Neural progenitor cell (in vitro differentiated cells): ENCODE measurements around the gene HSPB1. TPM values are rescaled to one million over a fixed set of nuclear protein-coding genes. Genes with fewer than 3 reads are reported as not detected.

ENCODE experiments used
- DNase-seq: peaks from one replicate; pipeline ENCODE4 v3.0.0-alpha.2; 2016; ENCODE audit warnings: low spot score
- H2AFZ ChIP-seq: fragments of 200-600 bp; sonication (generic); replicated peaks from 2 replicates; pipeline ENCODE4 v1.6.1; 2016; ENCODE audit warnings: antibody characterized with exemption
- H3F3A ChIP-seq: fragments of 200-600 bp; sonication (generic); 2 replicates; pipeline ENCODE4 v1.6.1; 2016; ENCODE audit warnings: antibody characterized with exemption, low read depth
- H3K27ac ChIP-seq: fragments of 200-600 bp; sonication (generic); 2 replicates; pipeline ENCODE4 v1.5.1; 2016; ENCODE audit warnings: mild to moderate bottlenecking
- H3K27me3 ChIP-seq: fragments of 200-600 bp; sonication (generic); 2 replicates; pipeline ENCODE4 v1.6.1; 2016; ENCODE audit warnings: mild to moderate bottlenecking, moderate library complexity
- H3K36me3 ChIP-seq: fragments of 200-600 bp; sonication (generic); 2 replicates; pipeline ENCODE4 v1.5.1; 2016
- H3K4me1 ChIP-seq: fragments of 200-600 bp; sonication (generic); 2 replicates; pipeline ENCODE4 v1.6.1; 2016; ENCODE audit warnings: mixed run types
- H3K4me2 ChIP-seq: fragments of 200-600 bp; sonication (generic); 2 replicates; pipeline ENCODE4 v1.6.1; 2016
- H3K4me3 ChIP-seq: fragments of 200-600 bp; sonication (generic); 2 replicates; pipeline ENCODE4 v1.5.1; 2016
- H3K79me2 ChIP-seq: fragments of 200-600 bp; sonication (generic); 2 replicates; pipeline ENCODE4 v1.6.1; 2016; ENCODE audit warnings: low read depth
- H3K9ac ChIP-seq: fragments of 200-600 bp; sonication (generic); 2 replicates; pipeline ENCODE4 v1.6.1; 2016
- H3K9me3 ChIP-seq: fragments of 200-600 bp; sonication (generic); 2 replicates; pipeline ENCODE4 v1.5.1; 2016; ENCODE audit warnings: low read depth
- H4K20me1 ChIP-seq: fragments of 200-600 bp; sonication (generic); 2 replicates; pipeline ENCODE4 v1.6.1; 2016; ENCODE audit warnings: low read depth
- H3K27ac Mint-ChIP-seq: 3 replicates; pipeline ENCODE4 v1.8.0; 2021; ENCODE audit warnings: mixed read lengths
- H3K27me3 Mint-ChIP-seq: 2 replicates; pipeline ENCODE4 v1.8.0; 2022; ENCODE audit warnings: low read depth, mild to moderate bottlenecking, inconsistent platforms, moderate library complexity, mixed read lengths; ENCODE audit not compliant: insufficient read depth
- H3K36me3 Mint-ChIP-seq: 3 replicates; pipeline ENCODE4 v1.8.0; 2021; ENCODE audit warnings: mixed read lengths
- H3K4me1 Mint-ChIP-seq: 3 replicates; pipeline ENCODE4 v1.8.0; 2021; ENCODE audit warnings: mixed read lengths
- H3K4me3 Mint-ChIP-seq: 3 replicates; pipeline ENCODE4 v1.8.0; 2021; ENCODE audit warnings: mild to moderate bottlenecking, moderate library complexity, mixed read lengths
- H3K9me3 Mint-ChIP-seq: 3 replicates; pipeline ENCODE4 v1.8.0; 2020; ENCODE audit warnings: mixed read lengths
- EZH2 ChIP-seq: fragments of 200-600 bp; sonication (generic); IDR thresholded peaks from 2 replicates; pipeline ENCODE4 v1.6.1; 2017; ENCODE audit warnings: antibody characterized with exemption, mild to moderate bottlenecking, moderate library complexity
- EZH2phosphoT487 ChIP-seq: fragments of 200-600 bp; sonication (generic); IDR thresholded peaks from 2 replicates; pipeline ENCODE4 v1.6.1; 2017; ENCODE audit warnings: antibody characterized with exemption
- total RNA-seq: library from RNA; depleted of rRNA; stranded (reverse); fragments of >200 nt; gene quantifications from 2 replicates; pipeline ENCODE4 v1.2.3, GENCODE V29; 2015; ENCODE audit warnings: low replicate concordance
- TF ChIP-seq, protein P1 (sequence below): fragments of 200-600 bp; sonication (generic); IDR thresholded peaks from 2 replicates; pipeline ENCODE4 v1.5.1; 2017; ENCODE audit warnings: antibody characterized with exemption, mild to moderate bottlenecking

The HSPB1 gene
- total RNA-seq, 1 donor from 2014 or later, result 9.7 TPM

DNA sequence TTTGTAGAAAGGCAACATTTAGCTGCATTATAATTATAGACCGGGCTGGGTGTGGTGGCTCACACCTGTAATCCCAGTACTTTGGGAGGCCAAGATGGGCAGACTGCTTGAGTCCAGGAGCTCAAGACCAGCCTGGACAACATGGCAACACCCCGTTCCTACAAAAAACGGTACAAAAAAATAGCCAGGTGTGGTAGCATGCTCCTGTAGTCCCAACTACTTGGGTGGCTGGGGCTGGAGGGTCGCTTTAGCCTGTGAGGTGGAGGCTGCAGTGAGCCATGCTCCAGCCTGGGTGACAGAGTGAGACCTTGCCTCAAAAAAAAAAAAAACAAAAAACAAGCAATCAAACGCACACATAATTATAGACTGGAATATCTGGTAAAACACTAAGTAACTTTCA, 51.3 kb downstream of the HSPB1 start:
- Histone ChIP-seq H3K36me3 (peaks cover 37% of the 10 kb centered on the region), H3K27me3 (no peaks in the 10 kb centered on the region), H3K4me2 (no peak overlapping the region), H2AFZ (no peak overlapping the region), H3K9me3 (no peaks in the 10 kb centered on the region), H3F3A (peaks cover 21% of the 10 kb centered on the region), H3K27ac (no peak overlapping the region), H3K9ac (no peak overlapping the region), H3K79me2 (peaks cover 100% of the 10 kb centered on the region), H3K4me3 (no peak overlapping the region), H4K20me1 (peaks cover 91% of the 10 kb centered on the region), H3K4me1 (peaks cover 26% of the 10 kb centered on the region)
- Mint-ChIP-seq H3K4me1 (peaks cover 14% of the 10 kb centered on the region), H3K9me3 (peaks cover 39% of the 10 kb centered on the region), H3K27ac (no peak overlapping the region), H3K27me3 (no peaks in the 10 kb centered on the region), H3K4me3 (no peak overlapping the region), H3K36me3 (peaks cover 61% of the 10 kb centered on the region)
- DNase-seq, result no peak
- TF ChIP-seq EZH2phosphoT487 (no peak), EZH2 (no peak)
- TF ChIP-seq, protein P1, sequence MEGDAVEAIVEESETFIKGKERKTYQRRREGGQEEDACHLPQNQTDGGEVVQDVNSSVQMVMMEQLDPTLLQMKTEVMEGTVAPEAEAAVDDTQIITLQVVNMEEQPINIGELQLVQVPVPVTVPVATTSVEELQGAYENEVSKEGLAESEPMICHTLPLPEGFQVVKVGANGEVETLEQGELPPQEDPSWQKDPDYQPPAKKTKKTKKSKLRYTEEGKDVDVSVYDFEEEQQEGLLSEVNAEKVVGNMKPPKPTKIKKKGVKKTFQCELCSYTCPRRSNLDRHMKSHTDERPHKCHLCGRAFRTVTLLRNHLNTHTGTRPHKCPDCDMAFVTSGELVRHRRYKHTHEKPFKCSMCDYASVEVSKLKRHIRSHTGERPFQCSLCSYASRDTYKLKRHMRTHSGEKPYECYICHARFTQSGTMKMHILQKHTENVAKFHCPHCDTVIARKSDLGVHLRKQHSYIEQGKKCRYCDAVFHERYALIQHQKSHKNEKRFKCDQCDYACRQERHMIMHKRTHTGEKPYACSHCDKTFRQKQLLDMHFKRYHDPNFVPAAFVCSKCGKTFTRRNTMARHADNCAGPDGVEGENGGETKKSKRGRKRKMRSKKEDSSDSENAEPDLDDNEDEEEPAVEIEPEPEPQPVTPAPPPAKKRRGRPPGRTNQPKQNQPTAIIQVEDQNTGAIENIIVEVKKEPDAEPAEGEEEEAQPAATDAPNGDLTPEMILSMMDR, result no peak

Other genes starting within 250 kb of the HSPB1 start
- gene SRRM3, start 100.8 kb upstream of the HSPB1 start, total RNA-seq, result 2.2 and 4.6 TPM in 2 replicates
- 179 and 190 TPM in 2 replicates for gene YWHAG, start 56.3 kb downstream of the HSPB1 start, total RNA-seq
- gene SSC4D, start 107.0 kb downstream of the HSPB1 start, total RNA-seq, result 0.43 and 6.8 TPM in 2 replicates
- gene ZP3, start 122.3 kb downstream of the HSPB1 start, total RNA-seq, result 1.7 TPM in 1 of 2 replicates, not detected in the other
- gene DTX2, start 159.0 kb downstream of the HSPB1 start, total RNA-seq, result 4.1 and 14.7 TPM in 2 replicates
- 0.12 TPM in 1 of 2 replicates, not detected in the other for gene UPK3B, start 207.9 kb downstream of the HSPB1 start, total RNA-seq
- 0.28 TPM in 1 of 2 replicates, not detected in the other for gene SPDYE16, start 240.6 kb downstream of the HSPB1 start, total RNA-seq